SK-N-SH (cell line): ENCODE results near the gene ADAMTS16. TPM values are rescaled to one million over a fixed set of nuclear protein-coding genes. Genes with fewer than 3 reads are reported as not detected.

Experiments
- CTCF ChIA-PET: fragments of 300-600, 350-600 bp; formaldehyde crosslinking; extraction: SDS; loops from one replicate; lab custom pipeline; 2021; lab: Yijun Ruan, JAX
- POLR2A ChIA-PET: fragments of 350-600 bp; sonication (Branson Sonifier 250); formaldehyde crosslinking; extraction: SDS; loops from one replicate; lab custom pipeline; 2020; ENCODE audit warnings: antibody characterized with exemption, inconsistent platforms; lab: Yijun Ruan, JAX
- DNase-seq: peaks from one replicate; pipeline ENCODE4 v3.0.0; 2012
- H2AFZ ChIP-seq: fragments of 200-600 bp; sonication (generic); 2 replicates; pipeline ENCODE4 v1.8.1; 2016; ENCODE audit warnings: antibody characterized with exemption, mild to moderate bottlenecking, low read depth
- H3F3A ChIP-seq: fragments of 200-600 bp; sonication (generic); replicated peaks from 2 replicates; pipeline ENCODE3; 2016; ENCODE audit warnings: antibody characterized with exemption, mild to moderate bottlenecking; ENCODE audit not compliant: insufficient read depth
- H3K27ac ChIP-seq, 2 experiments: fragments of 200-500 bp in 1 of 2; fragments of 200-600 bp in 1 of 2; sonication (Bioruptor generic) in 1 of 2; sonication (generic), shearing (Covaris generic) in 1 of 2; 2 replicates each; pipeline versions ENCODE4 v1.5.1 to v1.6.1; 2014 to 2016; ENCODE audit warnings: low read depth in 2 of 2, inconsistent platforms in 1 of 2, low read length in 1 of 2, mild to moderate bottlenecking in 1 of 2, mixed read lengths in 1 of 2
- H3K27me3 ChIP-seq: fragments of 200-600 bp; sonication (generic), shearing (Covaris generic); 2 replicates; pipeline ENCODE4 v1.6.1; 2016; ENCODE audit warnings: mixed run types; ENCODE audit not compliant: insufficient read depth
- H3K36me3 ChIP-seq, 2 experiments: fragments of 200-500 bp in 1 of 2; fragments of 200-600 bp in 1 of 2; sonication (Bioruptor generic) in 1 of 2; sonication (generic) in 1 of 2; replicated peaks in 1 of 2; 2 replicates each; pipeline versions ENCODE3 to v1.5.1; 2014 to 2016; ENCODE audit warnings: low read length in 1 of 2, mild to moderate bottlenecking in 1 of 2; ENCODE audit not compliant: insufficient read depth in 2 of 2, control insufficient read depth in 1 of 2
- H3K4me1 ChIP-seq, 2 experiments: fragments of 200-500 bp in 1 of 2; fragments of 200-600 bp in 1 of 2; sonication (Bioruptor generic) in 1 of 2; sonication (generic), shearing (Covaris generic) in 1 of 2; 2 replicates each; pipeline versions ENCODE4 v1.5.1 to v1.6.1; 2014 to 2016; ENCODE audit warnings: low read depth in 1 of 2, low read length in 1 of 2, mixed run types in 1 of 2; ENCODE audit not compliant: insufficient read depth in 2 of 2, control insufficient read depth in 1 of 2
- H3K4me2 ChIP-seq: fragments of 200-600 bp; sonication (generic), shearing (Covaris generic); 2 replicates; pipeline ENCODE4 v1.6.1; 2017; ENCODE audit warnings: mixed run types
- H3K4me3 ChIP-seq, 2 experiments: fragments of 200-500 bp in 1 of 2; fragments of 200-600 bp in 1 of 2; sonication (Bioruptor generic) in 1 of 2; sonication (generic), shearing (Covaris generic) in 1 of 2; 2 replicates each; pipeline versions ENCODE4 v1.5.1 to v1.8.1; 2014 to 2016; ENCODE audit warnings: low read depth in 2 of 2, inconsistent platforms in 1 of 2, low read length in 1 of 2, mild to moderate bottlenecking in 1 of 2, mixed read lengths in 1 of 2, moderate library complexity in 1 of 2
- H3K79me2 ChIP-seq: fragments of 200-600 bp; sonication (generic); 2 replicates; pipeline ENCODE4 v1.8.1; 2017; ENCODE audit warnings: mild to moderate bottlenecking; ENCODE audit not compliant: insufficient read depth
- H3K9ac ChIP-seq: fragments of 200-600 bp; sonication (generic); 2 replicates; pipeline ENCODE4 v1.6.1; 2017; ENCODE audit warnings: mixed run types
- H3K9me2 ChIP-seq: fragments of 200-600 bp; sonication (generic); 2 replicates; pipeline ENCODE4 v1.6.1; 2017; ENCODE audit warnings: mixed run types
- H3K9me3 ChIP-seq: fragments of 200-600 bp; sonication (generic); 2 replicates; pipeline ENCODE4 v1.6.1; 2017; ENCODE audit warnings: mixed run types, mild to moderate bottlenecking, moderate library complexity
- H4K20me1 ChIP-seq: fragments of 200-600 bp; sonication (generic); 2 replicates; pipeline ENCODE4 v1.6.1; 2017; ENCODE audit warnings: mild to moderate bottlenecking, mixed run types; ENCODE audit not compliant: insufficient read depth
- CTCF ChIP-seq: fragments of 200-600 bp; sonication (generic); IDR thresholded peaks from 2 replicates; pipeline ENCODE4 v1.6.1; 2017; ENCODE audit warnings: antibody characterized with exemption, mild to moderate bottlenecking, moderate library complexity
- ELF1 ChIP-seq: IDR thresholded peaks from 2 replicates; pipeline ENCODE4 v1.4.0; 2012
- EZH2phosphoT487 ChIP-seq: fragments of 200-600 bp; sonication (generic); IDR thresholded peaks from 2 replicates; pipeline ENCODE4 v1.6.1; 2017; ENCODE audit warnings: low read depth, mixed run types, mild to moderate bottlenecking, antibody characterized with exemption, moderate library complexity, borderline replicate concordance
- FOXM1 ChIP-seq: IDR thresholded peaks from 2 replicates; pipeline ENCODE4 v1.4.0; 2012; ENCODE audit warnings: low read depth, mild to moderate bottlenecking
- GATA2 ChIP-seq: sonication (generic); formaldehyde crosslinking; IDR thresholded peaks from 2 replicates; pipeline ENCODE4 v1.5.0; 2020; ENCODE audit warnings: mild to moderate bottlenecking, missing genetic modification reagents
- MXI1 ChIP-seq: IDR thresholded peaks from 2 replicates; pipeline ENCODE4 v1.6.1; 2012; ENCODE audit warnings: mild to moderate bottlenecking, low read depth, low read length, improper control_type of control experiment
- NFIC ChIP-seq: IDR thresholded peaks from 2 replicates; pipeline ENCODE4 v1.4.0; 2012; ENCODE audit warnings: borderline replicate concordance
- RCOR1 ChIP-seq: fragments of 150-350 bp; IDR thresholded peaks from 2 replicates; pipeline ENCODE4 v1.6.1; 2017; ENCODE audit warnings: antibody characterized with exemption, low read length
- SMC3 ChIP-seq: IDR thresholded peaks from 2 replicates; pipeline ENCODE4 v1.6.1; 2012; ENCODE audit warnings: low read depth, low read length, improper control_type of control experiment
- TAF1 ChIP-seq: IDR thresholded peaks from 2 replicates; pipeline ENCODE4 v1.6.1; 2012; ENCODE audit warnings: low read depth, mild to moderate bottlenecking, low read length, moderate library complexity, borderline replicate concordance
- TCF12 ChIP-seq: IDR thresholded peaks from 2 replicates; pipeline ENCODE4 v1.4.0; 2012
- USF1 ChIP-seq: IDR thresholded peaks from 2 replicates; pipeline ENCODE4 v1.4.0; 2012; ENCODE audit warnings: low read depth, borderline replicate concordance
- YY1 ChIP-seq: IDR thresholded peaks from 2 replicates; pipeline ENCODE4 v1.4.0; 2012; ENCODE audit warnings: low read depth, mild to moderate bottlenecking
- WGBS: methylation state at CpG from one replicate; pipeline ENCODE4 v1.1.6; 2017; ENCODE audit warnings: low lambda C conversion rate; 5-methylcytosine and 5-hydroxymethylcytosine counted together
- polyA plus RNA-seq, 3 experiments: library from polyadenylated mRNA; depleted of rRNA; stranded (reverse); fragments of >200 nt; gene quantifications; 2 replicates each; pipeline ENCODE4 v1.2.3, GENCODE V29; 2012
- TF ChIP-seq, protein P1 (sequence below): fragments of 150-350 bp; IDR thresholded peaks from 2 replicates; pipeline ENCODE4 v1.6.1; 2016; ENCODE audit warnings: mild to moderate bottlenecking, low read depth, low read length

ADAMTS16 gene
- polyA plus RNA-seq, 1 of the 3 experiments (the other 2 are of a cell fraction) = not detected

GRCh38 chr5:5343568-5343967 lies 203.4 kb downstream of the ADAMTS16 start (continued):
- TF ChIP-seq ELF1 (no peak), CTCF (no peak), MXI1 (no peak)

DNA sequence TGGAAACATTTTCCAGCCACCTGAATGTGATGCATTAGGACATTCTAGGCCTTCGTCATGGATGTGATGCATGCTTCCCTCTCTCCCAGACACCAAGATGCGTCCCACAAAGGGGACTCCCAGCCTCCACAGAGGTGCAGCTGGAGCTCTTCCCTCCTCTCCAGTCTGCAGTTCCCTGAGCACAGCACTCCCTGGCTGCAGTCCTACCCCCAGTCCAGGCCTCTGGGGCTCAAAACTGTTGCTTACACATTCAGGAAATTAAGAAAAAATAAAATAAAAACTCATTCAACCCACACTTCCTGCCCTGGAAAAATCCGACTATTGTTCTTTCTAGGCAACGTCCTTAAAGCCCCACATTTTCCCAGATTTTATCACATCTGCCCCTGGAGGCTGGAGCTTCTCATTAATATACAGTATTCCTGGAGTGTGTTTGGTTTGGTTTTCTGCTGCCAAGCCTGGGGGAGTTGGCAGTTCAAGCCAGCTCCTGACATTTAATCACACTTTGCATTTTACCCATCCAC lies 204.0 kb downstream of the ADAMTS16 start:
- Histone ChIP-seq H3K79me2 (no peaks in the 10 kb centered on the region), H3K9me3 (no peaks in the 10 kb centered on the region), H3K4me3 (no peak overlapping the region), H3K9me2 (no peaks in the 10 kb centered on the region), H3K27ac (peak overlapping the region in 1 of 2 experiments; percentile 71; a peak in 3 of 4 replicates), H3F3A (peaks cover 15% of the 10 kb centered on the region), H3K9ac (no peak overlapping the region), H4K20me1 (no peaks in the 10 kb centered on the region), H3K27me3 (no peaks in the 10 kb centered on the region), H2AFZ (no peak overlapping the region), H3K4me2 (peak overlapping the region; percentile 16; the same call in 1 of the 2 replicates), H3K36me3 (no peaks in the 10 kb centered on the region), H3K4me1 (peaks cover 29 to 31% of the 10 kb centered on the region in 2 experiments)
- POLR2A ChIA-PET = no interaction called here
- WGBS = 58% methylated on average over 4 of the region's 4 CpGs
- peak; percentile 42 for TF ChIP-seq GATA2 (CRISPR knock-in tag)
- TF ChIP-seq YY1 = no peak
- TF ChIP-seq USF1 = no peak
- TF ChIP-seq TCF12 = no peak
- TF ChIP-seq TAF1 = no peak
- no peak for TF ChIP-seq SMC3
- no peak for TF ChIP-seq FOXM1
- TF ChIP-seq RCOR1 = peak; percentile 28; the same call in 1 of the 2 replicates
- no peak for TF ChIP-seq NFIC
- TF ChIP-seq, protein P1, sequence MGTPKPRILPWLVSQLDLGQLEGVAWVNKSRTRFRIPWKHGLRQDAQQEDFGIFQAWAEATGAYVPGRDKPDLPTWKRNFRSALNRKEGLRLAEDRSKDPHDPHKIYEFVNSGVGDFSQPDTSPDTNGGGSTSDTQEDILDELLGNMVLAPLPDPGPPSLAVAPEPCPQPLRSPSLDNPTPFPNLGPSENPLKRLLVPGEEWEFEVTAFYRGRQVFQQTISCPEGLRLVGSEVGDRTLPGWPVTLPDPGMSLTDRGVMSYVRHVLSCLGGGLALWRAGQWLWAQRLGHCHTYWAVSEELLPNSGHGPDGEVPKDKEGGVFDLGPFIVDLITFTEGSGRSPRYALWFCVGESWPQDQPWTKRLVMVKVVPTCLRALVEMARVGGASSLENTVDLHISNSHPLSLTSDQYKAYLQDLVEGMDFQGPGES = no peak
- TF ChIP-seq EZH2phosphoT487 = no peak
- peak; percentile 44 for DNase-seq
- CTCF ChIA-PET = interaction anchor here (0.8 to 1.7 kb wide), 6 partner anchors 13 to 204 kb away, joined by 3 to 6 read pairs (median 4); partner anchors contain the start of gene ADAMTS16
